ENCODE measurements around the gene C1QA.

GRCh38 chr1:22592919-22593790 lies 43.3 kb upstream of the C1QA start:
- peak; percentile 37 for TF ChIP-seq EZH2 (IDR thresholded peaks at IDR 0.05)
- no peak for TF ChIP-seq POLR2AphosphoS5 (IDR thresholded peaks at IDR 0.05; ENCODE audit: borderline replicate concordance, low read depth, low read length)
- no peak for TF ChIP-seq FOXP2 (optimal IDR thresholded peaks at IDR 0.05; ENCODE audit: control extremely low read depth, extremely low read length, insufficient read depth)
